Measurements from ENCODE around the gene TXNDC16.

Gene TXNDC16

DNA sequence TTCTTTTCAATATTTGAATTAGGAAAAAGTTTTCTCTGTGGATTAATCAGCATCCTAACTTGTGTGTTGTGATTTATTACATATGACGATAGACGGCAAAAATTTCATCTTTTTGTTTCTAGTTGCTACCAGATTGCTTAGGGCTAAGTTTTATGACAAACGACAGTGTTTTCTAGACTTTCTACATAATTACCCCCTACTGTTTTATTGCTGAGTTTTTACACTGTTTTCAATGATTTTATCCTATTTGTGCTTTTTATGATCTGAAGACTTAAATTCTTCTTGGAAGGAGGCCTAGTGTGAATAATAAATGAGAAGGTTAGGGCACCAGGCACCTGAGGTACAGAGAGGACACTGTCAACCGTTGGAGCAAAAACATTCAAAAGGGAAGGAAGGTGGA is 88.1 kb downstream of the TXNDC16 start:
- H3K9me3 ChIP-seq (ENCODE audit: control insufficient read depth, insufficient read depth, low read length): no peaks in the 10 kb centered on the region; the same call in 1 of the 2 replicates
- no peaks in the 10 kb centered on the region for H3K27me3 ChIP-seq (ENCODE audit: control insufficient read depth, low read length)
- H3K4me3 ChIP-seq (ENCODE audit: low read length): no peak overlapping the region
- no peaks in the 10 kb centered on the region for H3K9me2 ChIP-seq (replicated peaks; ENCODE audit: control insufficient read depth, low read length)
- H3K4me2 ChIP-seq (ENCODE audit: low read length): no peak overlapping the region
- no peaks in the 10 kb centered on the region for H4K20me1 ChIP-seq (ENCODE audit: control insufficient read depth, insufficient read depth, low read depth, low read length)
- TF ChIP-seq, protein P1, sequence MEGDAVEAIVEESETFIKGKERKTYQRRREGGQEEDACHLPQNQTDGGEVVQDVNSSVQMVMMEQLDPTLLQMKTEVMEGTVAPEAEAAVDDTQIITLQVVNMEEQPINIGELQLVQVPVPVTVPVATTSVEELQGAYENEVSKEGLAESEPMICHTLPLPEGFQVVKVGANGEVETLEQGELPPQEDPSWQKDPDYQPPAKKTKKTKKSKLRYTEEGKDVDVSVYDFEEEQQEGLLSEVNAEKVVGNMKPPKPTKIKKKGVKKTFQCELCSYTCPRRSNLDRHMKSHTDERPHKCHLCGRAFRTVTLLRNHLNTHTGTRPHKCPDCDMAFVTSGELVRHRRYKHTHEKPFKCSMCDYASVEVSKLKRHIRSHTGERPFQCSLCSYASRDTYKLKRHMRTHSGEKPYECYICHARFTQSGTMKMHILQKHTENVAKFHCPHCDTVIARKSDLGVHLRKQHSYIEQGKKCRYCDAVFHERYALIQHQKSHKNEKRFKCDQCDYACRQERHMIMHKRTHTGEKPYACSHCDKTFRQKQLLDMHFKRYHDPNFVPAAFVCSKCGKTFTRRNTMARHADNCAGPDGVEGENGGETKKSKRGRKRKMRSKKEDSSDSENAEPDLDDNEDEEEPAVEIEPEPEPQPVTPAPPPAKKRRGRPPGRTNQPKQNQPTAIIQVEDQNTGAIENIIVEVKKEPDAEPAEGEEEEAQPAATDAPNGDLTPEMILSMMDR (IDR thresholded peaks at IDR 0.05; ENCODE audit: low read depth, low read length, poor library complexity, severe bottlenecking): no peak
- TF ChIP-seq EZH2phosphoT487 (IDR thresholded peaks at IDR 0.05; ENCODE audit: borderline replicate concordance, low read length): no peak
- peaks cover 20% of the 10 kb centered on the region for H3K36me3 ChIP-seq (ENCODE audit: control insufficient read depth, low read length)
- H3K79me2 ChIP-seq (ENCODE audit: control insufficient read depth, low read length): no peaks in the 10 kb centered on the region
- no peaks in the 10 kb centered on the region for H3K4me1 ChIP-seq (ENCODE audit: control insufficient read depth, low read length)
- no peaks in the 10 kb centered on the region for H3F3A ChIP-seq (ENCODE audit: control insufficient read depth, insufficient read depth)
- H3K27ac ChIP-seq (ENCODE audit: low read depth, low read length): no peak overlapping the region

DNA sequence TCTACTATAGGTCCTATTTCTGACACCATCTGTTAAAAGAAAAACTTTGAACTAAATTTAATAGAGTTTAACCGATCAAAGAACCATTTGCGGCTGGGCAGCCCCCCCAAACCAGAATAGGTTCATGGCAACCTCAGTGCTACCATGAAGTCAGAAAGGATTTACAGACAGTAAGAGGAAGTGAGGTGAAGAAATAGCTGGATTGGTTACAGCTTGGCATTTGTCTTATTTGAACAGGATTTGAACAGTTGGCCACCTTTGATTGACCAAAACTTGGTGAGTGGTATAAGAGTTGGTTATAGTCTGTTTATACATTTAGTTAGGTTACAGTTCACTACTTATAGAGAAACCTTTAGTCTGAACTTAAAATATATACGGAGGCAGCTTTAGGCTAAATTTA is 88.9 kb downstream of the TXNDC16 start:
- Histone ChIP-seq H3K4me1 (ENCODE audit: control insufficient read depth, low read length) (no peaks in the 10 kb centered on the region), H3K27me3 (ENCODE audit: control insufficient read depth, low read length) (no peaks in the 10 kb centered on the region), H3F3A (ENCODE audit: control insufficient read depth, insufficient read depth) (no peaks in the 10 kb centered on the region), H4K20me1 (ENCODE audit: control insufficient read depth, insufficient read depth, low read depth, low read length) (no peaks in the 10 kb centered on the region), H3K27ac (ENCODE audit: low read depth, low read length) (no peak overlapping the region), H3K79me2 (ENCODE audit: control insufficient read depth, low read length) (no peaks in the 10 kb centered on the region), H3K4me3 (ENCODE audit: low read length) (no peak overlapping the region), H3K9me2 (replicated peaks; ENCODE audit: control insufficient read depth, low read length) (no peaks in the 10 kb centered on the region), H3K4me2 (ENCODE audit: low read length) (no peak overlapping the region), H3K9me3 (ENCODE audit: control insufficient read depth, insufficient read depth, low read length) (no peaks in the 10 kb centered on the region; the same call in 1 of the 2 replicates), H3K36me3 (ENCODE audit: control insufficient read depth, low read length) (peaks cover 20% of the 10 kb centered on the region)
- no peak for TF ChIP-seq EZH2phosphoT487 (IDR thresholded peaks at IDR 0.05; ENCODE audit: borderline replicate concordance, low read length)
- TF ChIP-seq, protein P1 (IDR thresholded peaks at IDR 0.05; ENCODE audit: low read depth, low read length, poor library complexity, severe bottlenecking): no peak

DNA sequence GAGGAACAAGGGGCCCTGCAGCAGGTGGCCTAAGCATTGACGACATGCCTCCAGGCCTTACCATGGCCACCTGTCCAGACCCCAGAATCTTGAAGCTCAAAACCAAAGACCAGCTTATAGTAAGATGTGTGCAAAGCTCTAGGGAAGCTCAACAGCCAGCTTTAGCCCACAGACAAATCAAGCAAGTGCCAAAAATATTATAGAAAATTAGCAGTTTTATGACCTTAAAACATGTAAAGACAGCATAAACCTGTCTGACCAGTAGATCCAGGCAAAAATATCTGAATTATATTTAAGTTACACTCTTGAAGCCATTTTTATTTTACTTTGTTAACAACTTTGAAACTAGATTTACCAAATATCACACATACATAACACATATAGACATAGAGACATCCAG is 90.6 kb downstream of the TXNDC16 start:
- Histone ChIP-seq H3K4me1 (ENCODE audit: control insufficient read depth, low read length) (no peaks in the 10 kb centered on the region), H4K20me1 (ENCODE audit: control insufficient read depth, insufficient read depth, low read depth, low read length) (no peaks in the 10 kb centered on the region), H3K4me3 (ENCODE audit: low read length) (no peak overlapping the region), H3K27ac (ENCODE audit: low read depth, low read length) (no peak overlapping the region), H3F3A (ENCODE audit: control insufficient read depth, insufficient read depth) (no peaks in the 10 kb centered on the region), H3K27me3 (ENCODE audit: control insufficient read depth, low read length) (no peaks in the 10 kb centered on the region), H3K79me2 (ENCODE audit: control insufficient read depth, low read length) (no peaks in the 10 kb centered on the region), H3K4me2 (ENCODE audit: low read length) (no peak overlapping the region), H3K36me3 (ENCODE audit: control insufficient read depth, low read length) (peaks cover 23% of the 10 kb centered on the region), H3K9me3 (ENCODE audit: control insufficient read depth, insufficient read depth, low read length) (no peaks in the 10 kb centered on the region; the same call in 1 of the 2 replicates), H3K9me2 (replicated peaks; ENCODE audit: control insufficient read depth, low read length) (no peaks in the 10 kb centered on the region)
- TF ChIP-seq EZH2phosphoT487 (IDR thresholded peaks at IDR 0.05; ENCODE audit: borderline replicate concordance, low read length): no peak
- TF ChIP-seq, protein P1 (IDR thresholded peaks at IDR 0.05; ENCODE audit: low read depth, low read length, poor library complexity, severe bottlenecking): no peak

Data from DOHH2 (cell line).